HepG2 (cell line): ENCODE data around the gene RAD23A. TPM values are rescaled to one million over a fixed set of nuclear protein-coding genes. Genes with fewer than 3 reads are reported as not detected.
A peak's percentile ranks its signal among the peaks of the same experiment; 100 is the strongest.

Source experiments
- ARID5B ChIP-seq: IDR thresholded peaks from 2 replicates; pipeline ENCODE4 v1.4.0; 2020; ENCODE audit warnings: mild to moderate bottlenecking, missing genetic modification reagents
- FOXM1 ChIP-seq: sonication (generic); formaldehyde crosslinking; IDR thresholded peaks from 2 replicates; pipeline ENCODE4 v1.5.0; 2020; ENCODE audit warnings: missing genetic modification reagents
- PHF8 ChIP-seq: sonication (generic); formaldehyde crosslinking; IDR thresholded peaks from 2 replicates; pipeline ENCODE4 v1.5.0; 2020; ENCODE audit warnings: missing genetic modification reagents
- ZBTB40 ChIP-seq, 2 experiments: fragments of 450-650 bp in 1 of 2; sonication (generic) in 1 of 2; formaldehyde crosslinking in 1 of 2; IDR thresholded peaks; 2 replicates each; pipeline versions ENCODE4 v1.6.1 to v1.8.0; 2016 to 2022; ENCODE audit warnings: antibody characterized with exemption in 1 of 2, mild to moderate bottlenecking in 1 of 2, missing genetic modification reagents in 1 of 2
- ZNF142 ChIP-seq: sonication (generic); formaldehyde crosslinking; IDR thresholded peaks from 2 replicates; pipeline ENCODE4 v1.4.0; 2020; ENCODE audit warnings: missing genetic modification reagents
- ZNF24 ChIP-seq: fragments of 450-650 bp; IDR thresholded peaks from 2 replicates; pipeline ENCODE4 v1.6.1; 2017; ENCODE audit warnings: antibody characterized with exemption, mild to moderate bottlenecking
- ZNF639 ChIP-seq: conservative IDR thresholded peaks from 2 replicates; pipeline ENCODE4 v1.6.1; 2018; ENCODE audit warnings: missing genetic modification reagents
- ZSCAN31 ChIP-seq: sonication (generic); formaldehyde crosslinking; IDR thresholded peaks from 2 replicates; pipeline ENCODE4 v1.5.0; 2020; ENCODE audit warnings: low read depth, mild to moderate bottlenecking, missing genetic modification reagents
- polyA plus RNA-seq, 8 experiments: library from polyadenylated mRNA; depleted of rRNA in 3 of 8; stranded (reverse) in 7 of 8; unstranded in 1 of 8; fragments of >200 nt; fragmentation: Illumina TruSeq in 4 of 8; extraction: Trizol in 4 of 8; gene quantifications; 2 replicates each; pipeline versions ENCODE4 v1.2.1 to v1.2.3, GENCODE V29; 2011 to 2016; ENCODE audit warnings: low read depth in 4 of 8, missing spikeins in 1 of 8, mixed read lengths in 1 of 8; ENCODE audit not compliant: insufficient read depth in 1 of 8
- total RNA-seq, 5 experiments: library from RNA; depleted of rRNA; stranded (reverse); fragments of >200 nt; fragmentation: Illumina TruSeq; extraction: Trizol; gene quantifications; 2 replicates each; pipeline ENCODE4 v1.2.3, GENCODE V29; 2016; ENCODE audit warnings: low read depth in 1 of 5

The RAD23A gene
- total and polyA plus RNA-seq, 2 of the 13 experiments (the other 11 are each of a cell fraction or from before 2014, with no cell fraction given) = 42.5 to 54.2 TPM

GRCh38 chr19:12983542-12984142 is 38.0 kb downstream of the RAD23A start (continued):
- TF ChIP-seq ZBTB40 (IDR thresholded peaks at IDR 0.05) (no peak), ZBTB40 (CRISPR knock-in tag; IDR thresholded peaks at IDR 0.05) (no peak), ARID5B (CRISPR knock-in tag) (peak; percentile 61), ZSCAN31 (no peak), ZNF639 (CRISPR knock-in tag) (no peak), ZNF142 (CRISPR knock-in tag) (no peak), FOXM1 (CRISPR knock-in tag) (no peak), ZNF24 (no peak), PHF8 (no peak)
